NB4 (cell line): ENCODE results near the gene ERCC1.

Experiments used
- MYC ChIP-seq: IDR thresholded peaks from 2 replicates; pipeline ENCODE4 v1.6.1; 2011; ENCODE audit warnings: low read depth, low read length
- POLR2A ChIP-seq: IDR thresholded peaks from 2 replicates; pipeline ENCODE4 v1.6.1; 2011; ENCODE audit warnings: mild to moderate bottlenecking; ENCODE audit not compliant: insufficient read length; ENCODE audit errors: extremely low read depth
- TF ChIP-seq, protein P1 (sequence below): IDR thresholded peaks from one replicate; pipeline ENCODE4 v1.5.1; 2012; ENCODE audit warnings: low read depth, low read length
- TF ChIP-seq, protein P2 (sequence below): IDR thresholded peaks from 2 replicates; pipeline ENCODE4 v1.6.1; 2011; ENCODE audit warnings: low read depth, low read length

DNA sequence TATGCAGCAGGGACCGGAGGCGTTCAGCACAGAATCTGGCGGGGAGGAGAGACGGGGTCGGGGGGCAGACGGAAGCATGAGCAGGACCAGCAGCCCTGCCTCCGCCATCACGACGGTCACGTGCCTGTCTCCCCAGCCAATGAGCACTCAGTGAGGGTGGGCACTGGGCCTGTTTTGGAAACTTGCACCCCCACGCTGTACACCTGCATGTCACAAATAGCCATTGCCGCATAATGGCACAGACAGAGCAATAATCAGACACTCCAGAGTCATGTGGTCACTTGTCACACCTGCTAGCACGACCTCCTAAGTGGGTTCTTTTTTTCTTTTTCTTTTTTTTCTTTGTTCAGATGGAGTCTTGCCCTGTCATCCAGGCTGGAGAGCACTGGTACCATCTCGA lies 62.1 kb downstream of the ERCC1 start:
- no peak for TF ChIP-seq POLR2A
- TF ChIP-seq, protein P1, sequence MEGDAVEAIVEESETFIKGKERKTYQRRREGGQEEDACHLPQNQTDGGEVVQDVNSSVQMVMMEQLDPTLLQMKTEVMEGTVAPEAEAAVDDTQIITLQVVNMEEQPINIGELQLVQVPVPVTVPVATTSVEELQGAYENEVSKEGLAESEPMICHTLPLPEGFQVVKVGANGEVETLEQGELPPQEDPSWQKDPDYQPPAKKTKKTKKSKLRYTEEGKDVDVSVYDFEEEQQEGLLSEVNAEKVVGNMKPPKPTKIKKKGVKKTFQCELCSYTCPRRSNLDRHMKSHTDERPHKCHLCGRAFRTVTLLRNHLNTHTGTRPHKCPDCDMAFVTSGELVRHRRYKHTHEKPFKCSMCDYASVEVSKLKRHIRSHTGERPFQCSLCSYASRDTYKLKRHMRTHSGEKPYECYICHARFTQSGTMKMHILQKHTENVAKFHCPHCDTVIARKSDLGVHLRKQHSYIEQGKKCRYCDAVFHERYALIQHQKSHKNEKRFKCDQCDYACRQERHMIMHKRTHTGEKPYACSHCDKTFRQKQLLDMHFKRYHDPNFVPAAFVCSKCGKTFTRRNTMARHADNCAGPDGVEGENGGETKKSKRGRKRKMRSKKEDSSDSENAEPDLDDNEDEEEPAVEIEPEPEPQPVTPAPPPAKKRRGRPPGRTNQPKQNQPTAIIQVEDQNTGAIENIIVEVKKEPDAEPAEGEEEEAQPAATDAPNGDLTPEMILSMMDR: no peak
- TF ChIP-seq, protein P2, sequence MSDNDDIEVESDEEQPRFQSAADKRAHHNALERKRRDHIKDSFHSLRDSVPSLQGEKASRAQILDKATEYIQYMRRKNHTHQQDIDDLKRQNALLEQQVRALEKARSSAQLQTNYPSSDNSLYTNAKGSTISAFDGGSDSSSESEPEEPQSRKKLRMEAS: no peak
- TF ChIP-seq MYC: no peak
